Measurements from ENCODE around the gene NUP188.

Gene NUP188

GRCh38 chr9:129008986-129009583, 61.6 kb downstream of the NUP188 start:
- no peak for DNase-seq

- no peak for DNase-seq
Measured at GRCh38 chr9:129009584-129010141, 62.2 kb downstream of the NUP188 start.

- DNase-seq: no peak
Measured at GRCh38 chr9:129010267-129010975, 62.9 kb downstream of the NUP188 start.

GRCh38 chr9:129011170-129011569, 63.7 kb downstream of the NUP188 start:
- no peak for DNase-seq

GRCh38 chr9:129011761-129012181, 64.3 kb downstream of the NUP188 start:
- DNase-seq: no peak

GRCh38 chr9:129012343-129012742, 64.8 kb downstream of the NUP188 start:
- DNase-seq: no peak

- DNase-seq: no peak
Measured at GRCh38 chr9:129012893-129013448, 65.5 kb downstream of the NUP188 start.

- no peak for DNase-seq
Measured at GRCh38 chr9:129013674-129014073, 66.2 kb downstream of the NUP188 start.

- DNase-seq: no peak
Measured at GRCh38 chr9:129014124-129014523, 66.6 kb downstream of the NUP188 start.

- DNase-seq: no peak
Measured at GRCh38 chr9:129014608-129015007, 67.1 kb downstream of the NUP188 start.

GRCh38 chr9:129021091-129021490, 73.6 kb downstream of the NUP188 start:
- DNase-seq: no peak

GRCh38 chr9:129022037-129022436, 74.5 kb downstream of the NUP188 start:
- DNase-seq: no peak

GRCh38 chr9:129023036-129023907, 75.8 kb downstream of the NUP188 start:
- DNase-seq: no peak

- DNase-seq: no peak
Measured at GRCh38 chr9:129023908-129024233, 76.4 kb downstream of the NUP188 start.

GRCh38 chr9:129026442-129027223, 79.1 kb downstream of the NUP188 start:
- DNase-seq: no peak

GRCh38 chr9:129027224-129027684, 79.8 kb downstream of the NUP188 start:
- no peak for DNase-seq

GRCh38 chr9:129027685-129028191, 80.2 kb downstream of the NUP188 start:
- no peak for DNase-seq

- DNase-seq: peak; percentile 98
Measured at GRCh38 chr9:129028192-129028966, 80.9 kb downstream of the NUP188 start, which contains the start of gene SH3GLB2. SH3GLB2 (minus strand) TSS chr9:129028331; CDS start chr9:129028154, 177 bp downstream.

- no peak for DNase-seq
Measured at GRCh38 chr9:129030191-129030590, 82.7 kb downstream of the NUP188 start.

- no peak for DNase-seq
Measured at GRCh38 chr9:129031514-129031913, 84.0 kb downstream of the NUP188 start.

- no peak for DNase-seq
Measured at GRCh38 chr9:129032541-129033159, 85.2 kb downstream of the NUP188 start.

Data from activated effector memory CD4-positive, alpha-beta T cell treated with anti-CD3 and anti-CD28 coated beads, Interleukin-2, amount 50 U/mL, for 16 hours (primary cell).